Measurements from ENCODE around the gene PDF.

Gene PDF

GRCh38 chr16:69338557-69339288 is 8.3 kb upstream of the PDF start:
- DNase-seq, result no peak

- no peak for DNase-seq
Observed at GRCh38 chr16:69334696-69335095, 4.3 kb upstream of the PDF start.

GRCh38 chr16:69329369-69330285 is 761 bp downstream of the PDF start:
- peak; percentile 38 for DNase-seq

GRCh38 chr16:69328854-69329316 is 1.5 kb downstream of the PDF start:
- DNase-seq, result peak; percentile 39

GRCh38 chr16:69327585-69328310 is 2.6 kb downstream of the PDF start:
- DNase-seq, result no peak

GRCh38 chr16:69326172-69326873 is 4.1 kb downstream of the PDF start:
- no peak for DNase-seq

GRCh38 chr16:69325784-69326171 is 4.6 kb downstream of the PDF start:
- DNase-seq, result no peak

- DNase-seq, result no peak
Observed at GRCh38 chr16:69324585-69325253, 5.7 kb downstream of the PDF start.

GRCh38 chr16:69324013-69324531 is 6.3 kb downstream of the PDF start:
- DNase-seq, result no peak

- no peak for DNase-seq
Observed at GRCh38 chr16:69323415-69323814, 7.0 kb downstream of the PDF start.

- no peak for DNase-seq
Observed at GRCh38 chr16:69322343-69322742, 8.0 kb downstream of the PDF start.

- no peak for DNase-seq
Observed at GRCh38 chr16:69321080-69321479, 9.3 kb downstream of the PDF start.

GRCh38 chr16:69320740-69321073 is 9.7 kb downstream of the PDF start:
- no peak for DNase-seq

- no peak for DNase-seq
Observed at GRCh38 chr16:69319826-69320739, 10.3 kb downstream of the PDF start.

- DNase-seq, result no peak
Observed at GRCh38 chr16:69319381-69319780, 11.0 kb downstream of the PDF start.

- DNase-seq, result no peak
Observed at GRCh38 chr16:69318911-69319289, 11.5 kb downstream of the PDF start.

GRCh38 chr16:69318177-69318910 is 12.0 kb downstream of the PDF start:
- no peak for DNase-seq

- DNase-seq, result no peak
Observed at GRCh38 chr16:69316595-69317034, 13.8 kb downstream of the PDF start.

GRCh38 chr16:69315486-69316311 is 14.7 kb downstream of the PDF start:
- no peak for DNase-seq
